ENCODE results near the gene LEKR1.

LEKR1 gene

DNA sequence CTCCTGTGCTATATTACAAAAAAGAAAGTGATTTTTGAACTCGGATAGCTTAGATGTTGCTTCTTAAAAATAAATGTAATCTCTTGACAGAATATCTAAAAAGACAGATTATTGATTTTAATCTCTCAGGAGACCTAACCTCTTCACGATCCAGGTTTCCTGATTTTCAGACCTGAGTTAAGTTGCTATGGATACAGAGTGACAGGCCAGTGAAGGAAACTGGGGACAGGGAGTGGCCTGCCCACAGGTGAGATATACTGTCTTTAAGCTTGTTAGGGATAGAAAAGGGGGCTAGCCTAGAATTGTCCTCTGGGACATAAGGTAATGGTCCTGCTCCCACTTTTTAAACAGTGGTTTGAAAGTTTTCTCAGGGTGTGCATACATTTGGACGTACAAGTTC, 260.6 kb downstream of the LEKR1 start:
- no peak for DNase-seq

DNA sequence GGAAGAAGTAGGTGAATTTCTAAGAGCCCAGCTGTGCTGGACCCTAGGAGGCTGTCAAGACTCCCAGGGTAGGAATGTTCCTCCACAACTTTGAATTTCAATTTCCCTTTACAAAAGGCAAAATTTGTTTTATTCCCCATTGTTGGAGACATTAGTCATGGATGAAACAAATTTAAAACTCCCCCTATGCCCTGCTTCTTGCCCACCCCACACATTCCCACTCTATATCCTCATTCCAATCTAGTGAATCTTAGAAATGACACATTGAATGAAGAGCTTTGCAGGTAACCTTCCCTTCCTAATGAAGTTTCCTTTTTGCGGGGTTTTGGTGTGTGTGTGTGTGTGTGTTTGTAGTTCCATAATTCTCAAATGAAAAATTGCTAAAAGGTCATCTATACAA, 261.2 kb downstream of the LEKR1 start:
- no peak for DNase-seq

DNA sequence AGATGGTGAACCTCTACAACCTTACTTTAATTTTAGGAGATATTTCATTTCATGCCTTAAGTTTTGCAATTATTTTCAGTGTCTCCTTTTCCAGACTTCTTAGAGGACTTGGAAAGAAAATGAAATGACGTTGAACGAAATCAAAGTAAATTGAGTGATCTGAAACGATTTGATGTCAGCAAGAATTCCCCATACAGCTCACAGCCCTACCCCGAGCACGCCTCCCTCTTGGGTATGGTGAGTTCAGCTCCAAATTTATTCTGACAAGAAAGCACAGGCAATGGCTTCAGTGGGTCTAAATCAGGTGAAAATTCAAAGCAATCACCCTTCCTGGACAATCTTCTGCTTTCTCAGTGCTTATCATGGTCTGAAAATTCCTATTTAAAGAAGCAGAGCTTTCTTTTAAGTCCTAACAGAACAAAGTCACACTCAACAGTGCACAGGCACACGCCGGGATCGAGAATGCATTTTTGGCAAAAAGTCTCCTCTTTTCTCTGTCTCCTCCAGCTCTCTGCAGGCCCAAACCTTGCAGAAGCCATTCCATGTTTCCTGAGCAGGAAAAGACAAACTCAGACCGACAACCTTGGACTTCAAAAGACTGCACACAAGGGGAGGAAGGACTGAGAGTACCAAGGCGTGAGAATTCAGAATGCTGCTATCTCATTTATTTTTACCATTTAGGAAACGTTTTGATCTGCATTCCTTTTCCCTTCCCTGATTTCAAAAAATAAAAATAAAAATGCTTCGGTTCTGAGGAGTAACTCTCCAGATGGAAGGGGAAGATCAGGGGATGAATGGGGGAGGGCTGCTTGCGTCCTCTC, 261.8 kb downstream of the LEKR1 start:
- no peak for DNase-seq

DNA sequence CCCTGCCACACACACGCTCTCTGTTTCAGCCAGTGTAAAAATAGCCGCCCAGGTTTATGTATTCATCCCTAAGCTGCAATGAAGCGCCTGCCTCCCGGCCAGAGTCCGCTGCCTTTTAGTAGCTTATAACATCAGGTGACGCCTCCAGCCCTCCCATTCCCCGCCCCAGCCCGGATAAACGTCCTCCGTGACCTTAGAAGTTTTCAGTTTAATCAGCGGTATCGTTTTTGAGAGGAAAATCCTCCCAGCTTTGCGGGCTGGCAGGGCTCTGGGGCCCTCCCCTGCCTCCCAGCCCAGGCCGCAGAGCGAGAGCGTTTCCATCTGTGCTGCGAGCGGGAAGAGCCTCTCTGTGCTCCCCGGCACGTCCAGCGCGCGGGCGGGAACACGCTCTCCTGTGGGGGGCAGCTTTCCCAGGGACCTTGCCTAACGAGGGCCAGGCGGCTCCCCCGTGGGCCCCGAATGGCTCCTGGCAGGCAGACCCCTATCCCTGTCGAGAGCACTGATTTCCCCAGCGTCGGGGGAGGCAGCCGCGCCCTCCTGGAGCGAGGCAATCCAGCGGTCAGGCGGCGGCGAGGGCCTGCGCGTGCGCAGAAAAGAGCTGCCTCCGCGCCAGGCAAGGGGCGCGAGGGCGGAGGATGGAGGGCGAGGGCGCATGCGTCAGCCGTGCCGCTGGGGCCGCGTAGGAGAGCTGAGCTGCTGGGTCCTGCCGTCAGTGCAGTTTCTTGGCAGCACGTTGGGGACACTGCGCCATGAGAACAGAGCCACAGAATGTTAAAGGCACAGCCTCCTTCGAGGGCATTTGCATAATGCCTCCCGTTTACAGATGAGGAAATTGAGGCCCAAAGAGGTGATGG, 262.7 kb downstream of the LEKR1 start:
- peak; percentile 89 to 93 for DNase-seq

DNA sequence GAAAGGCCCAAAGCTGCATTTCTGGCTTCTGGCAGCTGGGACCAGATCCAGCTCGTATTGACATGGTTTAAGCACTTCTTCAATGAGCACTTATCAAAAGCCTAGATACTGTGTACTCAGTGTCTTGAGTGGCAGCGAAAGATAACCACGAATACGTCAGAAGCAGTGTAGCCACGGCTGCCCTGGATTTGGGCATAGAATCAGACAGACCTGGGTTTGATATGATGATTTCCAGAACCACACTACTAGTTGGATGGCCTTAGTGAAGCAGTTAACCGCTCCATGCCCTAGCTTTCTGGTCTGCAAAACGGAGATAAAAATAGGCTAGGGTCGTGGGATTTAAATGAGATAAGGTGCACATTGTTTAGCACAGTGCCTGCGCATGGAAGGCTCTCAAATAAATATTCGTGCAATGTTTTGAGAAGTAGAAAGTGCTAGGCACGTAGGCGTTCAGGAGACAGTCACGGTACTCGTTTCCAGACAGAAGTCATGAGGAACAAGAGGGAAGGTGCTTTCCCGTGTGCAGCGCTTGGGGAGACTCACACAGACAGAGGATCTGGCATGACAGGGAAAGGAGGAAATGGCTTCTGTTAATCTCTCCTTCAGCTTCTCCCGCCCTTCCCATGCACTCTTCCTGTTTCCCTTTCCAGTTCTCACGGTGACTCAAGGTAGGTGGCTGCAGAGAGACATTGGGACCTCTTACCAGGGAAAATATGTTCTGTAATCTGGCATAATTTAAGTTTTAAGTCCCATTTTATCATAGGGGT, 263.5 kb downstream of the LEKR1 start:
- peak in 1 of 2 donors; percentile 32 for DNase-seq

DNA sequence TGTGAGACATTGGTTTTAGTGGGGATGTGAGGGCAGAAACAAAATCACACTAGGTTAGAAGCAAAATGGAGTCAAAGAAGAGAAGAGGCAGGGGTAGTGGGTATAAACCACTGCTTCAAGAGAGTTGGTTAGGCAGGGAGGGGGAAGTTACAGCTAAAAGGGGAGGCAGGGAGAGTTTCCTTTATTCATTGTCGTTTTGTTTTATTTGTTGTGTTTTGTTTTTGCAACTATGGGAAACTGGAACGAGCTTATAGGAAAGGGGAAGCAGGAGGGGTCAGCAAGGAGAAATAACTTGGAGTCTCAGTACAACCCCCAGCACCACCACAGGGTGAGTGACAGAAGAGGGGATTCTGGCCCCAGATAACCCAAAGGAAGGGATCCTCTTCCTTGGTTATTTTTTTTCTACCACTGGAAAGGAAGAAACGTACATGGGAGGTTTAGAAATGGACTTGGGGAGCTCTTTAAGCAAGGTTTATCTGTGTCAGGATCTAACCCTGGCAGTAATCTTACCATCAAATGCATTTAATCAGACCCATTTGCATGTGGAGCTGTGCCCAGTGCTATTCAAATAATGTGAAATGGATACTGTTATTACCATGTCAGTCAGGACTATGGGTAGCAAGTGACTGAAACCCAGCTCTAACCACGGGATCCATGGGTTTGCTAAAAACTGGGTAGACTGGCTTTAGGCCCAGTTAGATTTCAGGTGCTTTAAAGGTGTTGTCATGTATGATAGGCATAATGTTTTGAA, 265.1 kb downstream of the LEKR1 start:
- DNase-seq, result no peak

DNA sequence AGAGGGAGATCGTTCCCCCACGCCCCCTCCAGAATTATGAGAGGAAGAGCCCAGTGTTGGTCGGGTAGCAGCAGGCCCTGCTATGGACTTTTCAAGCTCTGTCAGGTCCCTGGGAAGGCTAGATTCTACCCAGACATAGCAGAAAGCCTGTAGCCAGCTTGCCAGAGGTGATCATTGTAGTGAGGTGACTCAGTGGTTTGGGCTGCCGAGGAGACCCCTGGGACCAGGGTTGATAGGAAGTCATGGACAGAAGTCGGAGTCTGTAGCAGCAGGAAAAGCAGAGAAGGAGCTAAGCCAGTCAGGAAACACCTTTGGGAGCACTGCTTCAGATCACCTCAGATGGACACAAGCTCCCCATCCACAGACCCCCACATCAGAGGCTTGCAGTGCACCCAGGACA, 266.1 kb downstream of the LEKR1 start:
- no peak for DNase-seq

DNA sequence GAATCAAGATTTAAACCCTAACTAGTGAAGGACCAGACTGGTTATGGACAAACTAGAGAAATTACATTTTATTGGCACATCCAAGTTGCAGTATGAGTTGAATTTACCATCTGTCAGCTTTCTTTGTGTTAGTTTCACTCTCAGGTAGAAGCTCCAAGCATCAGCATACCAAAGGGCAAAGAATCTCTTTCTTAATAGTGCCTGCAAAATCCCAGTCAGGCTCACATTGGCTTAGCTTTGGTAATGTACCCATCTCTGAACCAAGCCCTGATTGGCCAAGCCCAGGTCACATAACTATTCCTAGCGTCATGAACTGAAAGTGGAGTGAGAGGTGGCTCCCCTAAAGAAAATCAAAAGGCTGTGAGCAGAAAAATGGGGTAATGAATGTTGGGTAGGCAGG, 266.9 kb downstream of the LEKR1 start:
- DNase-seq, result no peak

DNA sequence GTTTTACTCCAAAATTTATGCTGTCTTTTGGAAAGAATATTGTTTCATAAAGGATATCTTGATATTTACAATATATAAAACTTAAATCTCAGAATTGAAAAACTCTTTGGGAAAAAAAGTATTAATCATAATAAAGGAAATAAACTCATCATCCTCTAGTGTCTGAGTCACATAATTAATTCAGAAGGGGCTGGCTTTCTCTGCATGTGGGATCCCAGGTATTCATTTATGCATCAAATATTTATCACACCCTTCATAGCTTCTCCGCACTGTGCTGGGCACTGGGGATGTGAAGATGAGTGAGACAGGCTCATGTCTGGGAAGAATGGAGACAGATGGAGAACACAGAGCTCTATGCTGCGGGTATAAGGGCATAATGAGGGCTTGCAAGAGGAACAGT, 268.1 kb downstream of the LEKR1 start:
- DNase-seq, result no peak

DNA sequence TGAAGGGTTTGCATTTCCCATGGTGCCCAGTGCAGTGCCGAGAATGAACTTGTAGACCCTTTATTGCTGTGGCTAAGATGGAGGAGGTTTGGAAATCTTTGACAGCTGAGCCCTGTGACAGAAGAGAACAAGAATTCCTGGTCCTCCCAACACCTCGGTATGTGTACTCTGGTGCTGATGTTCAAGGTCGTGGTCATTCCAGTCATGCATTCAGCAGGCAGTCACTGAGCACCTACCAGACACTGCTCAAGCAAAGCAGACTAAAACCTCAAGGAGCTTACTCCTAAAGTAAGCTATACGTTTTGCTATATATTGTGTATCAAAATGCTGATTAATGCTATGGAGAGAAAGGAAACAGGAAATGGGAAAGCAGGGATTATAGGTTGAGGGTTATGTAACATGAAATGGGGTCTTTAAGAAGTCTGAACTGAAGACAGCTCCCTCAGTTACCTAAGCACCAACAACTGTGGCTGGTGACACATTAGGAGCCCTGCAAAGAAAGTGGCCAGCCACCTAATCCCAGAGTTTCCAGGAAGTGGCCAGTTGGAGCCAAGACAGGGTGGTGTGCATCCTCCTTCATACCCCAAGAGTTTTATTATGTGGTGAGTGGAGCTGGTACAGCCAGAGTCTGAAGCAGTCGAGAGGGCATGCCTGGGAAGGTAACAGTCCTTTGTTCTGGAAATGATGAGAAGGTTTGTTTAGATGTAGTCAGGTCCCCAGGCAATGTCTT, 268.8 kb downstream of the LEKR1 start:
- no peak for DNase-seq

Data from stimulated activated CD4-positive, alpha-beta T cell treated with anti-CD3 and anti-CD28 coated beads, Interleukin-2, amount 100 ng/mL, for 48 hours (primary cell).